Right renal pelvis (tissue), 4 donors: Measurements from ENCODE around the gene ACO1. TPM values are rescaled to one million over a fixed set of nuclear protein-coding genes. Genes with fewer than 3 reads are reported as not detected.
"Not testable (repeated sequence)": the region's sequence is repeated elsewhere in the genome, so short reads cannot be mapped to it uniquely, and the experiment has no call there.

Experiments used
- DNase-seq, 4 donors: peaks; one replicate each; pipeline ENCODE4 v3.0.0-alpha.2; 2013; ENCODE audit warnings: low read depth in 4 of 4, low spot score in 3 of 4, missing footprints in 1 of 4
- polyA plus RNA-seq, 4 donors: library from polyadenylated mRNA; unstranded; fragments of 120-200 nt; gene quantifications; one replicate each; pipeline ENCODE4 v1.2.1, GENCODE V29; 2013; ENCODE audit not compliant: insufficient read length in 4 of 4

The ACO1 gene
- polyA plus RNA-seq: 10 to 100 TPM; 46.6 to 59.6 (median 48.0) TPM

DNA sequence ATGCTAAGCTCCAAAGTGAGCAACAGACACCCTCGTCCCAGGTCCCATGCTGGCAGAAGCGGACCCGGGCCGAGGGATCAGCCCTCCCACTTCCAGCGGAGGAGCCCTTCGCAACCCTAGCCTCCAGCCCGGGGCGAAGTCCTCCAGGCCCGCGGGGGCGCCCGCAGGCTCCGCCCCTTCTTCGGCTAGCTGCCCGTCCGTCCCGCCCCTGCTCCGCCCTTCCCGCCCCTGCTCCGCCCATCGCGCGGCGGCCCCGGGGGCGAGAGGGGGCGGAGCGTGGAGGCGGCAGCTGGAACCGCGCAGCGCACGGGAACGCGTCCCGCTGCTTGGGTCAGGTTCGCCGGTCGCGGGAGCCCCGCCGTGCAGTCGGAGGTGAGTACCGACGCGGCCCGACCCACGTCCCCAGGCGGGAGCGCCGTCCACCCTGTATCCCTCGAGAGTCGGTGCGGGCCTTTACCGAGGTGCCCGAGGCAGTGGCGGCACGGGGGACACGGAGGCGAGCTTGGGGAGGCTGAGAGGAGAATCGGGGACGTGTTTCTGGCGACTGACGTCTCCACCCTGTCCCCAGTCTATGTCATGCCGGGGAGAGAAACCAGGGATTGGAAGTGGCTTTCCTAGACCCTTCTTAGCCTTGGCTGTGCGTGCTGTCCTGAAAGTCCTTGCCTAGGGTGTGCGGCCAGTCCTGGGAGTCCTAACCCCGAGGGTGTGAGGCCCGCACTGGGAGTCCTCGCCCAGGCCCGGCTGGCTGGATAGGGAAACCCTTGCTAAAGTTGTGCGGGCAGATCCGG, at the start of gene ACO1:
Gene ACO1 (plus strand): TSS at position 280 of the 788 bp plus-strand sequence. CDS start 20,864 bp downstream, outside the sequence.
- peak; percentile 79 to 84 (median 81) for DNase-seq

GRCh38 chr9:32334916-32335895, 49.2 kb upstream of the ACO1 start:
- no peak for DNase-seq

- DNase-seq: no peak
Observed at GRCh38 chr9:32339424-32339823, 45.0 kb upstream of the ACO1 start.

DNA sequence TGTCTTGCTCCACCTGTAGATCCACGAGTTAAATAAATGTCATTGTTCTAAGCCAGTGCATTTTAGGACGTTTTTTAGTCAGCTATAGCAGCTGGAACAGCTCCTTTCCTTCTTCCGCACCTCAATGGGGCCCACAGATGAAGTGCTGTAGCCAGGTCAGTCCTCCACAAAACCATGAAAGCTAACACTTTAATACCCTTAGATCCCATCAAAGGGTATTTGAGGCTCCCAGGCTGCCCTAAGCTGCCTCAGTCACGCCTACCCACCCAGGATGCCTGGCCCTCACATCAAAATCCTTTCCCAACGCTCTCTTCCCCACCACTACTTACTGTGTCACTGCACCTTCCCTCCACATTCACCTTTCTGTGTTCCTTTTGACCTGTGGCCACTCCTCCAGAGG, 44.1 kb upstream of the ACO1 start:
- no peak for DNase-seq

- no peak for DNase-seq
Observed at GRCh38 chr9:32344551-32345182, 39.8 kb upstream of the ACO1 start.

DNA sequence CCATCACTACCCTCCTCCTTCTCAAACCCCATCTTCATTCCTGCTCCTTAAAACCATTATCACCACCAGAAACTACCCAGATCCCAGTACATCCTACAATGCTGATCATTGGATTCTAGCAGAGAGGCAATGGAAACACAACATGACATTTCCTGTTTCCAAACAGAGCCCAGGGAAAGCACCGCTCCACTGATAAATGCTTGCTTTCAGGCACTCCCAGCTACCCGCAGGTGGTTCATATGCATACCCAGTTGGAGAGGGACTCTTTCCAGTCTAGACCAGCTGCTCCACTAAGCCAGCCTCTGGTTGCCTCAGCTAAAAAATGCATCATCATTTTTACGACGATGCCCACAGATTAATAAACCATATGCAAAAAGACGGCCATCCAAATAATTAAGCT, 39.2 kb upstream of the ACO1 start:
- no peak for DNase-seq

GRCh38 chr9:32347571-32347970, 36.9 kb upstream of the ACO1 start:
- DNase-seq: no peak

GRCh38 chr9:32348106-32348695, 36.2 kb upstream of the ACO1 start:
- DNase-seq: no peak

DNA sequence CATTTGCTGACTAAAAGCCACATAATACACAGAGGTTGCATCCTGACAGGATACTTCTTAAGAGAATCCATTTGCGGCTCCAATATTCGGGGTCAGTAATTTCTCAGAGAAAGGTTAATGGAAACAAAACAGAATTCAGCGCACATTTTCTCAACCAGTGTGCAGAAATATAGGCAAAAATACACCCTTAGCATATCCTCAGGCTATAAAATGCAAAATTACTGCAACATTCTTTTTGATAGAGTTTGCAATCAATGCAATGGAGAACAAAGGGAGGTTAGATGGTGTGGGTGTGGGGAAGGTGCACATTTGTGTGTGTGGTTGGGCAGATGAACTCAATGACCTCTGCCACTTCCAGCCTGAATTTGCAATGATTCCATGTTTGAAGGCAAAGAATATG, 35.4 kb upstream of the ACO1 start:
- DNase-seq: no peak

DNA sequence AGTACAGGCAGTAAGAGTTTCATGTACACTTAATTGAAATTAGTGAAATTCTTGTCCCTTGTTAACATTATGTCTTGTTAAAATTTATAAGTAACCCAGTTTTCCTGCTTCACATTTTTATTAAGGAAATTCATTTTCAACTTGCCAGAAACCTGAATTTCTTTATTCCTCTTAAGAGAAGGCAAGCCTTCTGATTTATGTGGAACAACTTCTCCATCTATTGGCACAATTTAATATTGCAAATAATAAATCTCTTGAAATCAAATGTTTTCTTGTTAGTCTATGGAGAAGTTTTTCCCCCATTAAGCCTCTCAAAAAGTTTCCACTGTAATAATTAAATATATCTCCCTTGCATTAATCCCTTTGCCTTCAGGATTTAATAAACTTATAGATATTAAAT, 33.8 kb upstream of the ACO1 start:
- DNase-seq: peak in 3 of 4 donors; percentile 18 to 37 (median 24)

GRCh38 chr9:32351845-32352244, 32.6 kb upstream of the ACO1 start:
- no peak for DNase-seq

DNA sequence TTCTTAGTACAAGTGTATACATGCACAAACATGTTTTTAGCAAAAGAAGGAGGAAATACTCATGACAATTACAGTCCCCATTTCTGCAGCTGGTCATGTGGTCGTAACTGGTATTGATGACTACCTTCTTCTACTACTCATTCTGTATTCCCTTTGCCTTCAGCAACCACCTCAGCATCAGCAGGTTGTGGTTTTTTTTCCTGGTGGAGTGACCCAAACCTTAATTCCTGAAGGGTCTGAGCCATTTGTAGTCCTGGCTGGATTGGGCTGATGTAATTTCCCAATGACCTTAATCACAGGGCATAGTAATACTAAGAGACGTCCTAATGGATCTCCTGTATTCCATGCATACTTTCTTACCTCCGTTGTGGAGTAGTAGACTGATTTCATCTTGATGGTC, 31.0 kb upstream of the ACO1 start:
- not testable (repeated sequence) for DNase-seq

GRCh38 chr9:32359452-32359851, 25.0 kb upstream of the ACO1 start:
- no peak for DNase-seq

- DNase-seq: no peak
Observed at GRCh38 chr9:32360983-32361673, 23.3 kb upstream of the ACO1 start.

DNA sequence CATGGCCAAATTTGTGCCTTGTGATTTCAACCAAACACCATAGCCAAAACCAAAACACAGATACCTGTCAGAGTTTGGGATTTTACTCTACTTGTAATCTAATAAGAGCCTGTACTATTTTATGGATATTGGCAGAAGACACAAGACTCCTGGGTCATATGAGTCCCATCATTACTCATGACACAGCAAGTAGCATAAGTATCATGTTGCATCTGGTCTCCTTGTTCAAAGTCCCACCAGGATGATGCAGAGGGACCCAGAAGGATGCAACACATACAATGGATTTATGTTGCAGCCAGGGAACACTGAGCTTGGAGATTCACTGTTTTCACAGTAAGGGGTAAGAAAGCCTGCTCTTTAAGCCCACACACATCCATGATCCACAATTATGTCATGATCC, 13.2 kb upstream of the ACO1 start:
- DNase-seq: no peak

DNA sequence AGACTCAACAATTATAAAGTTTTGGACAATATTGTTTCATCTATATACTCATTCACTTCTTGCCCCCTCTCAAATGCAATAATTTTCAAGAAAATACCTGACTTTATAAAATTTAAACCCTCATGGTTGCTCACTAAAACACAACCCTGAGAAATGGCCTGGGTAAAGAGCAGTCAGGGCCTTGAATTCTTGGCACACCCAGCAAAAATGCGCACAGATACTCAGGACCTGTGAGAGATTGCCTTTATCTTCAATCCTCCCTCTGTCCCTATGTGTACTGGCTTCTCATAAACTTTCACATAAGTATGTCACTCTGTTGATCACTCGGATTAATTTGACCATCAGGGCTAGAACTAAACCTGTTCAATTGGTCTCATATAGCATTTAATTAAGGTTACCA, 12.8 kb upstream of the ACO1 start:
- no peak for DNase-seq

- no peak for DNase-seq
Observed at GRCh38 chr9:32376285-32376684, 8.2 kb upstream of the ACO1 start.

GRCh38 chr9:32378496-32378895, 5.9 kb upstream of the ACO1 start:
- peak in 2 of 4 donors; percentile 26 to 42 for DNase-seq

- DNase-seq: peak; percentile 61 to 78 (median 65)
Observed at GRCh38 chr9:32378993-32379729, 5.3 kb upstream of the ACO1 start.
